H1 (cell line): ENCODE data around the gene CDH12. TPM values are rescaled to one million over a fixed set of nuclear protein-coding genes. Genes with fewer than 3 reads are reported as not detected.

Source experiments
- CTCF ChIA-PET: fragments of 300-600 bp; sonication (Branson Sonifier 250); formaldehyde crosslinking; loops from one replicate; lab custom pipeline; 2021; ENCODE audit not compliant: partially characterized antibody; lab: Charles Lee
- POLR2A ChIA-PET: fragments of 300-600 bp; sonication (Branson Sonifier 250); formaldehyde crosslinking; loops from one replicate; lab custom pipeline; 2021; ENCODE audit warnings: inconsistent platforms; ENCODE audit not compliant: partially characterized antibody; lab: Charles Lee
- DNase-seq, 2 experiments: peaks; one replicate each; pipeline versions ENCODE4 v3.0.0 to v3.0.0-alpha.2; 2010 to 2022; ENCODE audit warnings: low spot score in 2 of 2, low read depth in 1 of 2, mixed read lengths in 1 of 2
- FAIRE-seq: peaks from 2 replicates; lab custom pipeline; 2011; peaks lifted over from hg19 to GRCh38; lab: Jason Lieb, UNC
- H2AFZ ChIP-seq: 2 replicates; pipeline ENCODE4 v1.8.1; 2012; ENCODE audit warnings: low read length, inconsistent platforms
- H2AK5ac ChIP-seq: 2 replicates; pipeline ENCODE4 v1.6.1; 2013; ENCODE audit warnings: low read depth, low read length
- H2BK120ac ChIP-seq: replicated peaks from 2 replicates; pipeline ENCODE3; 2013; ENCODE audit warnings: low read depth, low read length, inconsistent platforms
- H2BK12ac ChIP-seq: 2 replicates; pipeline ENCODE4 v1.6.1; 2013; ENCODE audit warnings: low read depth, low read length
- H2BK15ac ChIP-seq: 2 replicates; pipeline ENCODE4 v1.6.1; 2013; ENCODE audit warnings: low read length
- H2BK20ac ChIP-seq: 2 replicates; pipeline ENCODE4 v1.6.1; 2013; ENCODE audit warnings: low read length
- H2BK5ac ChIP-seq: 2 replicates; pipeline ENCODE4 v1.6.1; 2013; ENCODE audit warnings: low read depth, low read length
- H3K14ac ChIP-seq: 2 replicates; pipeline ENCODE4 v1.6.1; 2013; ENCODE audit warnings: inconsistent platforms; ENCODE audit not compliant: insufficient read length
- H3K18ac ChIP-seq: 2 replicates; pipeline ENCODE4 v1.6.1; 2013; ENCODE audit warnings: low read length; ENCODE audit errors: extremely low read depth
- H3K23ac ChIP-seq: 2 replicates; pipeline ENCODE4 v1.6.1; 2013; ENCODE audit warnings: inconsistent platforms; ENCODE audit not compliant: insufficient read length
- H3K23me2 ChIP-seq: 2 replicates; pipeline ENCODE4 v1.6.1; 2013; ENCODE audit warnings: low read depth, low read length
- H3K27ac ChIP-seq: 2 replicates; pipeline ENCODE4 v1.6.1; 2011; ENCODE audit warnings: low read depth, low read length, inconsistent platforms
- H3K27me3 ChIP-seq, 4 experiments: replicated peaks in 1 of 4; 1 replicate in 1 of 4; 2 replicates in 3 of 4; pipeline versions ENCODE4 v1.6.1 to v1.8.1; 2011 to 2013; ENCODE audit warnings: low read length in 3 of 4, mild to moderate bottlenecking in 3 of 4, inconsistent platforms in 2 of 4, mixed read lengths in 2 of 4, moderate library complexity in 1 of 4; ENCODE audit not compliant: control insufficient read depth in 3 of 4, insufficient read depth in 3 of 4; ENCODE audit errors: extremely low read depth in 1 of 4
- H3K36me3 ChIP-seq, 4 experiments: 2 replicates each; pipeline versions ENCODE4 v1.6.1 to v1.8.1; 2011 to 2013; ENCODE audit warnings: mild to moderate bottlenecking in 4 of 4, low read length in 3 of 4, moderate library complexity in 2 of 4, control low read depth in 1 of 4, inconsistent platforms in 1 of 4; ENCODE audit not compliant: insufficient read depth in 4 of 4, control insufficient read depth in 2 of 4
- H3K4ac ChIP-seq: replicated peaks from 2 replicates; pipeline ENCODE3; 2013; ENCODE audit warnings: low read length, low read depth, mixed read lengths, inconsistent platforms; ENCODE audit not compliant: insufficient read length
- H3K4me1 ChIP-seq, 4 experiments: replicated peaks in 1 of 4; 1 replicate in 1 of 4; 2 replicates in 3 of 4; pipeline versions ENCODE4 v1.6.1 to v1.8.1; 2011 to 2013; ENCODE audit warnings: low read length in 3 of 4, inconsistent platforms in 2 of 4, mixed read lengths in 1 of 4; ENCODE audit not compliant: insufficient read depth in 4 of 4, control insufficient read depth in 3 of 4
- H3K4me2 ChIP-seq, 2 experiments: 2 replicates each; pipeline versions ENCODE4 v1.6.1 to v1.8.1; 2011 to 2013; ENCODE audit warnings: low read depth in 2 of 2, low read length in 2 of 2, control low read depth in 1 of 2, inconsistent platforms in 1 of 2, mild to moderate bottlenecking in 1 of 2; ENCODE audit not compliant: insufficient read depth in 1 of 2
- H3K4me3 ChIP-seq, 4 experiments: fragments of 200-600, 300-600 bp in 1 of 4; sonication (generic), shearing (Covaris generic), sonication (Bioruptor Twin) in 1 of 4; 2 replicates each; pipeline versions ENCODE4 v1.5.1 to v1.8.1; 2011 to 2016; ENCODE audit warnings: low read length in 4 of 4, low read depth in 3 of 4, control low read depth in 2 of 4, inconsistent platforms in 2 of 4, mild to moderate bottlenecking in 2 of 4, mixed read lengths in 1 of 4, moderate library complexity in 1 of 4; ENCODE audit not compliant: insufficient read depth in 2 of 4; ENCODE audit errors: extremely low read depth in 1 of 4
- H3K56ac ChIP-seq: replicated peaks from 2 replicates; pipeline ENCODE3; 2013; ENCODE audit warnings: low read depth, mild to moderate bottlenecking, mixed read lengths, low read length, inconsistent platforms; ENCODE audit not compliant: insufficient read length
- H3K79me1 ChIP-seq: 2 replicates; pipeline ENCODE4 v1.6.1; 2013; ENCODE audit warnings: low read depth, low read length, control low read depth
- H3K79me2 ChIP-seq, 2 experiments: 2 replicates each; pipeline versions ENCODE4 v1.6.1 to v1.8.1; 2012 to 2013; ENCODE audit warnings: low read length in 2 of 2, mild to moderate bottlenecking in 2 of 2, inconsistent platforms in 1 of 2; ENCODE audit not compliant: insufficient read depth in 2 of 2, control insufficient read depth in 1 of 2
- H3K9ac ChIP-seq, 4 experiments: replicated peaks in 1 of 4; 1 replicate in 1 of 4; 2 replicates in 3 of 4; pipeline versions ENCODE4 v1.6.1 to v1.8.1; 2011 to 2013; ENCODE audit warnings: low read depth in 3 of 4, low read length in 3 of 4, control low read depth in 2 of 4, mild to moderate bottlenecking in 2 of 4, moderate library complexity in 2 of 4, inconsistent platforms in 1 of 4; ENCODE audit errors: extremely low read depth in 1 of 4
- H3K9me3 ChIP-seq, 2 experiments: 2 replicates each; pipeline versions ENCODE4 v1.6.1 to v1.8.1; 2012 to 2013; ENCODE audit warnings: mild to moderate bottlenecking in 2 of 2, moderate library complexity in 2 of 2, control low read depth in 1 of 2, inconsistent platforms in 1 of 2, low read depth in 1 of 2, low read length in 1 of 2, mixed read lengths in 1 of 2; ENCODE audit not compliant: insufficient read depth in 2 of 2
- H4K20me1 ChIP-seq, 2 experiments: replicated peaks in 1 of 2; 2 replicates each; pipeline versions ENCODE3 to v1.8.1; 2011 to 2013; ENCODE audit warnings: inconsistent platforms in 2 of 2, low read length in 2 of 2, mild to moderate bottlenecking in 1 of 2; ENCODE audit not compliant: insufficient read depth in 2 of 2, control insufficient read depth in 1 of 2
- H4K5ac ChIP-seq: 2 replicates; pipeline ENCODE4 v1.6.1; 2013; ENCODE audit warnings: low read length, low read depth, mixed read lengths, inconsistent platforms; ENCODE audit not compliant: insufficient read length
- H4K8ac ChIP-seq: 2 replicates; pipeline ENCODE4 v1.8.0; 2013; ENCODE audit warnings: mild to moderate bottlenecking, moderate library complexity, low read length, inconsistent platforms; ENCODE audit not compliant: insufficient read depth; ENCODE audit errors: extremely low read depth
- H4K91ac ChIP-seq: replicated peaks from 2 replicates; pipeline ENCODE3; 2013; ENCODE audit warnings: low read length, mixed read lengths, inconsistent platforms; ENCODE audit not compliant: insufficient read length
- KDM1A ChIP-seq: fragments of 200-600, 300-600 bp; sonication (generic); IDR thresholded peaks from 2 replicates; pipeline ENCODE4 v1.7.1; 2016; ENCODE audit warnings: mild to moderate bottlenecking, low read length, borderline replicate concordance
- SP2 ChIP-seq: IDR thresholded peaks from 2 replicates; pipeline ENCODE4 v1.6.1; 2012; ENCODE audit warnings: mild to moderate bottlenecking, low read length, inconsistent platforms
- polyA plus RNA-seq, 7 experiments: library from polyadenylated mRNA; depleted of rRNA in 3 of 7; stranded (reverse) in 5 of 7; unstranded in 2 of 7; fragments of >200 nt in 5 of 7; fragments of 200-250 nt in 2 of 7; gene quantifications; 1 replicate in 5 of 7; 2 replicates in 1 of 7; 4 replicates in 1 of 7; pipeline versions ENCODE4 v1.2.1 to v1.2.3, GENCODE V29; 2011 to 2013; ENCODE audit warnings: missing spikeins in 2 of 7, mixed read lengths in 2 of 7
- total RNA-seq: library from RNA; stranded (reverse); fragmentation: NEBNext Ultra II Directional; extraction: Animal tissue kit (Norgen Biotek cat#: 25700); gene quantifications from 2 replicates; pipeline ENCODE4 v1.2.1, GENCODE V29; 2021

The CDH12 gene
- total and polyA plus RNA-seq, 2 of the 8 experiments (the other 6 are each of a cell fraction or from before 2014, with no cell fraction given): 0.03 TPM; not detected in 1

DNA sequence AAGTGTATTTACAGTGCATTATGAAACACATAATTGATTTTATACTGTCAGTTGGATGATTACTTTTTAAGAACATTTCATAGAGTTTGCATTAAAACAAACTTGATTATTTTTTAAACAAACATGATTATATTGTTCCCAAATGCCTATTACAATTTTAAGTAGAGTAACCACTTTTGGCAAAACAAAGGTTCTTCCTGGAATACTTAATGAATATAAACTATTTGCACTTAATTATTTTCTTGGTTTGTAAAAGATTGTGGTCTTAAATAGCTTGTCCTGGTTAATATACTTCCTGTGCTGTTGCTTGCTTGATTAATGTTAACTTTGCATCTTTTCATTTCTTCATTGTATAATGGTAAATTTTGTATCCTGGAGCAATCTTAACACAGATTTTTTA, 180.0 kb downstream of the CDH12 start:
- Histone ChIP-seq H2AFZ (no peak overlapping the region), H2BK5ac (no peak overlapping the region), H3K14ac (no peak overlapping the region)

More for the DNA sequence above, 180.0 kb downstream of the CDH12 start:
- ChIA-PET CTCF (no interaction called here), POLR2A (no interaction called here)
- no peak overlapping the region for H2BK12ac ChIP-seq
- TF ChIP-seq SP2 (no peak), KDM1A (no peak)
- no peaks in the 10 kb centered on the region for H3K27me3 ChIP-seq
- H2AK5ac ChIP-seq: no peak overlapping the region
- no peaks in the 10 kb centered on the region for H3K36me3 ChIP-seq
- H2BK15ac ChIP-seq: no peak overlapping the region
- H3K79me1 ChIP-seq: no peaks in the 10 kb centered on the region
- no peak overlapping the region for H4K5ac ChIP-seq
- H2BK20ac ChIP-seq: no peak overlapping the region
- no peak overlapping the region for H4K8ac ChIP-seq
- no peak overlapping the region for H3K4ac ChIP-seq
- no peak overlapping the region for H3K9ac ChIP-seq
- H3K56ac ChIP-seq: no peak overlapping the region
- no peak overlapping the region for H3K4me3 ChIP-seq
- 0 out of 4 replicates have a peak, but pooled peaks cover 0 to 4% of the 10 kb centered on the region in 2 experiments for H3K9me3 ChIP-seq
- no peak overlapping the region for H3K18ac ChIP-seq
- FAIRE-seq (no peak), DNase-seq (no peak)
- H3K79me2 ChIP-seq: no peaks in the 10 kb centered on the region
- H4K20me1 ChIP-seq: no peaks in the 10 kb centered on the region
- H3K4me1 ChIP-seq: no peaks in the 10 kb centered on the region
- no peak overlapping the region for H2BK120ac ChIP-seq
- no peak overlapping the region for H4K91ac ChIP-seq
- H3K27ac ChIP-seq: no peak overlapping the region
- H3K23me2 ChIP-seq: no peaks in the 10 kb centered on the region
- no peak overlapping the region for H3K23ac ChIP-seq
- H3K4me2 ChIP-seq: no peak overlapping the region
